Left lung (tissue), 10 donors: ENCODE data around the gene ARFGAP3. TPM values are rescaled to one million over a fixed set of nuclear protein-coding genes. Genes with fewer than 3 reads are reported as not detected.

ENCODE experiments used
- ATAC-seq: fragments of 200-7000 bp; cut with Tn5 transposase; one replicate; pipeline ENCODE4 v1.9.1; 2020; ENCODE audit warnings: moderate library complexity
- DNase-seq, 4 donors: peaks; one replicate each; pipeline ENCODE4 v3.0.0-alpha.2; 2013 to 2020
- H3K27ac ChIP-seq, 2 donors: fragments of 200-600 bp; sonication (generic) in 1 of 2; one replicate each; pipeline versions ENCODE4 v1.5.0 to v1.8.0; 2020 to 2021
- H3K27me3 ChIP-seq, 2 donors: fragments of 200-600 bp; sonication (generic) in 1 of 2; one replicate each; pipeline versions ENCODE4 v1.5.0 to v1.8.0; 2020 to 2021
- H3K36me3 ChIP-seq, 2 donors: fragments of 200-600 bp; sonication (generic) in 1 of 2; one replicate each; pipeline versions ENCODE4 v1.5.0 to v1.8.0; 2020 to 2021
- H3K4me1 ChIP-seq, 2 donors: fragments of 200-600 bp; one replicate each; pipeline ENCODE4 v1.8.0; 2021
- H3K4me3 ChIP-seq, 2 donors: fragments of 200-600 bp; sonication (generic) in 1 of 2; one replicate each; pipeline versions ENCODE4 v1.5.0 to v1.8.0; 2020 to 2021; ENCODE audit warnings: mild to moderate bottlenecking in 1 of 2
- H3K9me3 ChIP-seq, 2 donors: fragments of 200-600 bp; sonication (generic) in 1 of 2; one replicate each; pipeline versions ENCODE4 v1.5.0 to v1.8.0; 2020 to 2021
- intact Hi-C, 2 donors: fragments of 100-400 bp; cut with DNase I; formaldehyde crosslinking; loops; one replicate each; pipeline versions ENCODE4 v1.11.2 to v1.14.2; 2022
- polyA plus RNA-seq, 6 donors: library from polyadenylated mRNA; unstranded; fragments of 120-200 nt; gene quantifications; one replicate each; pipeline ENCODE4 v1.2.1, GENCODE V29; 2013; ENCODE audit not compliant: insufficient read length in 6 of 6
- total RNA-seq, 2 donors: library from RNA; stranded (reverse); fragmentation: NEBNext Ultra II Directional; extraction: Animal tissue kit (Norgen Biotek cat#: 25700); gene quantifications; one replicate each; pipeline ENCODE4 v1.2.1, GENCODE V29; 2021
- TF ChIP-seq, protein P1 (sequence below), 2 donors: fragments of 200-600 bp; sonication (generic) in 1 of 2; IDR thresholded peaks; one replicate each; pipeline versions ENCODE4 v1.5.0 to v1.8.0; 2021; ENCODE audit warnings: antibody characterized with exemption in 2 of 2
- donor health status: DM: no; HTN: yes; CAD: no.
- donor health status: DM: no; HTN: no; CAD: no.

ARFGAP3 gene
- total and polyA plus RNA-seq, 8 donors = 42.4 to 58.1 (median 49.6) TPM

GRCh38 chr22:42871146-42872050 is 14.3 kb upstream of the ARFGAP3 start:
- H3K4me3 ChIP-seq = no peak overlapping the region
- H3K36me3 ChIP-seq = peaks cover 0 to 76% of the 10 kb centered on the region in 2 donors
- DNase-seq = no peak
- no peak for ATAC-seq
- peaks cover 0 to 25% of the 10 kb centered on the region in 2 donors for H3K4me1 ChIP-seq
- intact Hi-C loops = no loop called here
- H3K27me3 ChIP-seq = no peaks in the 10 kb centered on the region
- H3K27ac ChIP-seq = no peak overlapping the region
- no peaks in the 10 kb centered on the region for H3K9me3 ChIP-seq
- TF ChIP-seq, protein P1, sequence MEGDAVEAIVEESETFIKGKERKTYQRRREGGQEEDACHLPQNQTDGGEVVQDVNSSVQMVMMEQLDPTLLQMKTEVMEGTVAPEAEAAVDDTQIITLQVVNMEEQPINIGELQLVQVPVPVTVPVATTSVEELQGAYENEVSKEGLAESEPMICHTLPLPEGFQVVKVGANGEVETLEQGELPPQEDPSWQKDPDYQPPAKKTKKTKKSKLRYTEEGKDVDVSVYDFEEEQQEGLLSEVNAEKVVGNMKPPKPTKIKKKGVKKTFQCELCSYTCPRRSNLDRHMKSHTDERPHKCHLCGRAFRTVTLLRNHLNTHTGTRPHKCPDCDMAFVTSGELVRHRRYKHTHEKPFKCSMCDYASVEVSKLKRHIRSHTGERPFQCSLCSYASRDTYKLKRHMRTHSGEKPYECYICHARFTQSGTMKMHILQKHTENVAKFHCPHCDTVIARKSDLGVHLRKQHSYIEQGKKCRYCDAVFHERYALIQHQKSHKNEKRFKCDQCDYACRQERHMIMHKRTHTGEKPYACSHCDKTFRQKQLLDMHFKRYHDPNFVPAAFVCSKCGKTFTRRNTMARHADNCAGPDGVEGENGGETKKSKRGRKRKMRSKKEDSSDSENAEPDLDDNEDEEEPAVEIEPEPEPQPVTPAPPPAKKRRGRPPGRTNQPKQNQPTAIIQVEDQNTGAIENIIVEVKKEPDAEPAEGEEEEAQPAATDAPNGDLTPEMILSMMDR (IDR thresholded peaks at IDR 0.05) = no peak

DNA sequence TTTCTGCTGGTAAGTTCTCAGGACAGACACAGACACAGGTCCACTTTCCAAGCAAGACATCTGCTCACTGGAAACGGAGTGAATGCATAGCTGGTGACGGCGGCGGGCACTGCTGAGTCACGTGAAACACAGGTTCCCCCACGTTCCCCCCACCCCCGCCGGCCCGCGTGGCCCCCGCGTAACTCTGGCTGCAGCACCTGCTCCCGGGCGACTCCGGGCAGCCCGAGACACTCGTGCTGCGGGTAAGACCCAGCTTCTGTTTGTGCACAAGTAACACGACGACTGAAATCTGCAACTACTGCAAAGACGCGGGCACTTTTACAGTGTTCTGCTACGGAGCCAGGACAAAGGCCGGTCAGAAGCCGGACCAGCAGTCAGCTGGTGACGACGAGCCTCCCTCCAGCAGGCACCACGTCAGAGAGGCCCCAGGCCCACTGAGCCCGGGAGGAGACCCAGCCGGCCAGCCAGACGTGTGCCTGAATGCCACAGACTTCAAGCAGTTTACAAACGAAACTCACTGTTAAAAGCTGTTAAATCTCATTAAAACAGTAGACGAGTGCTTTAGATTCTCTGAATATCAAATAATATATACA is 12.9 kb upstream of the ARFGAP3 start:
- TF ChIP-seq, protein P1 (IDR thresholded peaks at IDR 0.05) = no peak
- Histone ChIP-seq H3K9me3 (no peaks in the 10 kb centered on the region), H3K36me3 (peaks cover 0 to 62% of the 10 kb centered on the region in 2 donors), H3K27me3 (no peaks in the 10 kb centered on the region), H3K4me3 (no peak overlapping the region), H3K4me1 (peaks cover 0 to 25% of the 10 kb centered on the region in 2 donors), H3K27ac (no peak overlapping the region)
- peak in 1 of 4 donors; percentile 69 for DNase-seq
- ATAC-seq = no peak
- intact Hi-C loops = loop anchor here in 1 of 2 donors (10.0 kb wide), 1 partner anchor 165 kb away; no protein-coding TSS in a partner anchor

DNA sequence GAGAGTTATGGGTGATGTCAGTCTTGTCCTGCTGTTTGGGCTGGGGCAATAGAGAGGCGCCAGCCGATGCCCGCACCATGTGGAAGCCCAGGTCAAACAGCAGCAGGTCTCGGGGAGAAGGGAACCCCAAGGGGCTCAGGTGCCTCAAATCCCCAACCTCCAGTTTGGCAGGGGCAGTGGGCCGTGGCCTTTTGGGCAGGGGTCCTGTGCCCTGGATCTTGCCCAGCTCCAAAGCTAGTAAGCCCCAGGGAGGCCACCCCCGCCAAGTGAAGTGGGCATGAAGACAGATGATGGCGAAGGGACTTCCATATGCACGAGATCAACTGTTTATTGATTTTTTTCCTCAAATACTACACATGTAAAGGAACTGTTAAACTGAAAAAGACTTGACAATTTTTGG is 12.4 kb upstream of the ARFGAP3 start:
- TF ChIP-seq, protein P1 (IDR thresholded peaks at IDR 0.05) = no peak
- Histone ChIP-seq H3K4me3 (no peak overlapping the region), H3K27ac (peak overlapping the region; percentile 63 to 73), H3K9me3 (no peaks in the 10 kb centered on the region), H3K36me3 (peaks cover 0 to 57% of the 10 kb centered on the region in 2 donors), H3K27me3 (no peaks in the 10 kb centered on the region), H3K4me1 (peaks cover 0 to 25% of the 10 kb centered on the region in 2 donors)
- DNase-seq = peak in 1 of 4 donors; percentile 51
- intact Hi-C loops = loop anchor here in 1 of 2 donors (10.0 kb wide), 1 partner anchor 165 kb away; no protein-coding TSS in a partner anchor
- no peak for ATAC-seq

GRCh38 chr22:42868751-42869251 is 11.7 kb upstream of the ARFGAP3 start:
- ATAC-seq = peak; percentile 78
- peak overlapping the region; percentile 63 to 73 for H3K27ac ChIP-seq

More at GRCh38 chr22:42868751-42869251, 11.7 kb upstream of the ARFGAP3 start:
- H3K9me3 ChIP-seq = no peaks in the 10 kb centered on the region
- no peaks in the 10 kb centered on the region for H3K27me3 ChIP-seq
- peaks cover 0 to 32% of the 10 kb centered on the region in 2 donors for H3K4me1 ChIP-seq
- intact Hi-C loops = loop anchor here in 1 of 2 donors (10.0 kb wide), 1 partner anchor 166 kb away; no protein-coding TSS in a partner anchor
- DNase-seq = peak in 2 of 4 donors; percentile 81 to 86
- H3K36me3 ChIP-seq = peaks cover 0 to 50% of the 10 kb centered on the region in 2 donors
- H3K4me3 ChIP-seq = no peak overlapping the region
- TF ChIP-seq, protein P1 (IDR thresholded peaks at IDR 0.05) = no peak
